GM18858 (cell line): ENCODE measurements around the gene CHAF1A.

Source experiments
- ATAC-seq: cut with Tn5 transposase; IDR thresholded peaks from one replicate; pipeline ENCODE4 v1.9.1; 2021; ENCODE audit not compliant: unreplicated experiment

The CHAF1A gene

DNA sequence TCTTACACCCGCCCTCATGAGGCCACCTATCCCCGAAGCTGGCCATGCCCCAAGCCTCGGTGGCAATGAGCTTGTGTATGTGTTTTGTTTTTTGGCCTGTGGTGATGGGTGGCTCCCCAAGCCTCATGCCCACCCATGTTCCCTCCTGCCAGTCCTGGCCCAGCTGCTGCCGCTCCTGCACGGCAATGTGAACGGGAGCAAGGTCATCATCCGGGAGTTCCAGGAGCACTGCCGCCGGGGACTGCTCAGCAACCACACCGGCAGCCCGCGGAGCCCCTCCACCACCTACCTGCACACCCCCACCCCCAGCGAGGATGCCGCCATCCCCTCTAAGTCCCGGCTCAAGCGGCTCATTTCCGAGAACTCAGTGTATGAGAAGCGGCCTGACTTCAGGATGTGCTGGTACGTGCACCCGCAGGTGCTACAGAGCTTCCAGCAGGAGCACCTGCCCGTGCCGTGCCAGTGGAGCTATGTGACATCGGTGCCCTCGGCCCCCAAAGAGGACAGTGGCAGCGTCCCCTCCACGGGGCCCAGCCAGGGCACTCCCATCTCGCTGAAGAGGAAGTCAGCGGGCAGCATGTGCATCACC, 30.6 kb downstream of the CHAF1A start:
- ATAC-seq = no peak

DNA sequence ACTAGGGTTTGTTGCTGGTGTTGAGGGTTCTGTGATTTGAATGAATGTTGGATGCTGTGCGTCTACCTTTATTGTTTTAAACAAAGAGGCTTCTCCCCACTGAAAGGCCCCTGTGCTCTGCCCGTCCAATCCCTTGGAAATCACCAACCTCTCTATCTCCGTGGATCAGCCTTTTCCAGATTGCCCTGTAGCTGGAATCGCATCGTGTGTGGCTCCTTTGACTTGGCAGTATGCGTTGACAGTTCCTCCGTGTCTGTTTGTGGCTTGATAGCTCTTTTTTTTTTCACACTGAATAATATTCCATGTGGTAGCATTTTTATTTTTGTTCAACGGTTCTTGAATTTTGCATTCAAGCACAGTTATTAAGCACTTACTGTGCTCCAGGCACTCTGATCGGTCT, 32.0 kb downstream of the CHAF1A start:
- no peak for ATAC-seq

GRCh38 chr19:4436231-4436630, 33.8 kb downstream of the CHAF1A start:
- no peak for ATAC-seq

GRCh38 chr19:4437103-4437502, 34.7 kb downstream of the CHAF1A start:
- no peak for ATAC-seq

GRCh38 chr19:4439243-4439642, 36.8 kb downstream of the CHAF1A start:
- ATAC-seq = no peak

- no peak for ATAC-seq
Measured at GRCh38 chr19:4441994-4442818, 39.8 kb downstream of the CHAF1A start.

- ATAC-seq = no peak
Measured at GRCh38 chr19:4442819-4443146, 40.3 kb downstream of the CHAF1A start.

DNA sequence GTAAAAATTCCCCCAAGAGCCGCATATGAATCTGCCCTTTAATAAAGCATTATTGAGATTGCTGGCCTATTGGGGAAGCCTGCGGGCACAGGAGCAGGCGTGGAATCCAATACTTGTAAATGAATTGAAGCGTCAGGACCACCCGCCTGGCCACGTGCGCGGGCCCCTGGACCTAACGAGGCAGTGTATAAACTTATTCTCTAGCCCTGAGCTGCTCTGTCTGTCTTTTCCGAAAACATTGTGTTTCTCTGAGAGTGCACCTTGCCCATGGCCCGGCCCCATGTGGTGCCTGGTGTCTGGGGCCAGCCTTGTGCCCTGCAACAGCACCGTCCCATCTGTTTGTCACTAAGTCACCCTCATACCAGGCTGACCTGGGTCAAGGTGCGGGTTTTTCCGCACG, 40.7 kb downstream of the CHAF1A start:
- no peak for ATAC-seq

DNA sequence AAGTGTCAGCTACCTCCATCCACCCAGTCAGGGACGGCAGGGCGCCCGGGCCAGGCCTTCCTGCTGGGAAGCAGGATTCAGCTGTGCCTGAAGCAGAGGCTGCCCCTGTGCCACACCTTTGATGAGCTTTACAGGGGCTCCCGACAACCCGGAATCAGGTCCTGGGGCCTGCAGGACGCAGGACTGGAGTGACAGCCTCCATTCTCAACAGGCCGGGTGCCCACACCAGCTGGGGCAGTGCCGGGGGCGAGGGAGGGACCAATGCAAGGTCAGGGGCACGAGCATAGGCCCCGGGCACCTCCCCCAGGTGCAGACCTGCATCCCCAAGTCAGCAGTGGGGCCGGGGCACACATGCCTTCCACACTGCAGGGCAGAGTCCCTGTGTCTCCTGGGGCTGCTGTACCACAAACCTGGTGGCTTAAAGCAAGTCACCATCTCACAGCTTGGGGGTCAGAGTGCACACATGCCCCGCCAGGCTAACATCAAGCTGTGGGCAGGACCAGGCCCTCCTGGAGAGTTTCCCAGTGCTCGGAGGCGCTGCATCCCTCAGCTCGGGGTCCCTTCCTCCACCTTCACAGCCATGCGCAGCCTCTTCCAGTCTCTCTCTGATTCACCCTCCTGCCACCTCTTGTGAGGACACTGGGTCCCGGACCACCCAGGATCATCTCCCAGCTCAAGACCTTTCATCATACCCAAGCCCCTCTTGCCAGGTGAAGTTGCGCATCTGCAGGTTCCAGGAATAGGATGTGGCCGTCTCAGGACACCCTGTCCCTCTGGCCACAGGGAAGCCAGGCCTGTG, 41.7 kb downstream of the CHAF1A start:
- no peak for ATAC-seq

- ATAC-seq = no peak
Measured at GRCh38 chr19:4444765-4445741, 42.6 kb downstream of the CHAF1A start.

DNA sequence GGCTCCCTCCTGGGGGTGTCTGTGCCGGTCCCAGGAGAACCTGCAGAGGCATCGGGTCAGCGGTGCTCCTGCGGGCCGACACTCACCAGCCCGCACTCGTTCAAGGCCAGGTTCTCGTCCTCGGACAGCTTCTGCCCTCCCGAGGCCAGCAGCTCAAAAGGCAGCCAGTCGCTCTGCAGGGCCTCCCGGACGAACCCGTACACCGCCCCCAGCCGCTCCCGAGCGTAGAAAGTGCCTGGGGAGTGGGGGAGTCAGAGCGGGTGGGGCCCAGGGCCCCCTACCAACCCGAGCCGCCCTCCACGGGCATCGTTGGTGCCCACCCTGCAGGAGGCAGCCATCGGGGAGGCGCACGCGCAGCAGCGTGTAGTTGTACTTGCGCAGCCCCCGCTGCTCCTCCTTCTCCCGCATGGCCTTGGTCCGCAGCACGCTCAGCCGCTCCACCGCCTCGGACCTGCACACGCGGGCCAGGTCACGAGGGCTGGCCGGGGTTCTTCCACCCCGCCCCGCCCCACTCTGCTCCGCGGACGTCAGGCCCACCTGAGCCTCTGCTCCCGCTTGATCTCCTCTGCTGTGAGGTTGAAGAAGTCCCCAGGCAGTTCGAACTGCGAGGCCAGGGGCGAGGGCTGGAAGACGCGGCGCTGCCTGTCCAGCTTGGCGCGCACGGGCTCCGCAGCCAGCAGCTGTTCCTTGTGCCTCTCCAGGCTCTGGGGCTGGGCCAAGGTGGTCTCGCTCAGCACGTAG, 43.7 kb downstream of the CHAF1A start:
- no peak for ATAC-seq

DNA sequence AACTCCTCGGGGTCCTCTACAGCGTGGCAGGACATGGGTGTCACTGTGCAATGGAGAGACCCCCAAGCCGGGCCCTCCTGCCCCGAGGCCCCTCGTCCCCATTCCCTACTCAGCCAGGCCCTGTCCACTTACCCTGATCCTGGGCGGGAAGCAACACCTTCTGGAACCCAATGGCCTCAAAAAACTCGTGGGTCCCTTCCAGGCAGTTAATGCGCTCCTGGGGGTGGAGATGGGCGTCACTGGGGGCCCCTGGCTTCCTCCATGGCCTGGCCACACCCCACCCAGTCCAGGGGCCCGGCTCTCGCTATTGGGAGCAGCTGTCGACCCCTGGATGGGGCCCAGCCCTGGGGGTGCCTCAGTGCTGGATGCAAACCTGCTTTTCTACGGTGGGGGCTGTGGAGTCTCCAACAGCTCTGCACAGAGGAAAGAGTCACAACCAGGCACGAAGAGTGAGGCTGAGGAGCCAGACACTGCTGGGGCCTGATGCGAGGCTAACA, 44.3 kb downstream of the CHAF1A start:
- no peak for ATAC-seq

DNA sequence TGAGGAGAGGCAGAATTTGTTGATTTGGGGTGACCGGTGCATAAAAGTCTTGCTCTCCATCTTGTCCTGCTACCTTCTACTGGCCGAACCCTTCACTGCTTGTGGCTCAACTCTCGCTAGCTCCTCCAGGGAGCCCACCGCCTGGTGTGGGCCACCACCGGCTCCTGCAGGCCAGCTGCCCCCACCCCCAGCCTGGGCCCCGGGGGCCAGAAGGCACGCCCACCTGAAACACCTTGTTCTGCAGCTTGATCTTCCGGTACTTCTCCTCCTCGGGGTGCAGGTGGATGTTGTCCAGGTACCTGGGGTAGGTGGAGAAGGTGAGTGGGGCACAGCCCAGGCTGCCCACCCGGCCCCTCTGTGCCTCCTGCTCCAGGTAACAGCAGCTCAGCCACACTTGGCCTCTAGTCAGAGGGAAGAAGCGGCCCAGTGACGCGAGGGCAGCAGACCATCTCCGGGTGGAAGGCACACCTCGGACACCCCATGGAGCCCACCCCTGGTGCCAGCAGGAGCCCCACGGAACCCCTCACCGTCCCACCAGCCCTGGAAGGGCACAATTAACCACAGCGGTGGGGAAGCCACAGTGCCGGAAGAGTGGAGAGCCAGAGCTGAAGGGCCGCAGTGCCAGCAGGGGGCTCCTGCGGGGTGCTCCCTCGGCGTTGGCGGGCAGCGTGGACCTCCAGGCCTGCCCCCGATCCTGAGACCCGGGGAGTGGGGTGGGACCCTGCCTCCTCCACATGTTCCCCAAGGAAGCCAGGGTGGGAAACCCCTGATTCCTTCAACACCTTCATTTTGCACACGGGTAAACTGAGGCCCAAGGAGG, 45.1 kb downstream of the CHAF1A start:
- ATAC-seq = no peak

DNA sequence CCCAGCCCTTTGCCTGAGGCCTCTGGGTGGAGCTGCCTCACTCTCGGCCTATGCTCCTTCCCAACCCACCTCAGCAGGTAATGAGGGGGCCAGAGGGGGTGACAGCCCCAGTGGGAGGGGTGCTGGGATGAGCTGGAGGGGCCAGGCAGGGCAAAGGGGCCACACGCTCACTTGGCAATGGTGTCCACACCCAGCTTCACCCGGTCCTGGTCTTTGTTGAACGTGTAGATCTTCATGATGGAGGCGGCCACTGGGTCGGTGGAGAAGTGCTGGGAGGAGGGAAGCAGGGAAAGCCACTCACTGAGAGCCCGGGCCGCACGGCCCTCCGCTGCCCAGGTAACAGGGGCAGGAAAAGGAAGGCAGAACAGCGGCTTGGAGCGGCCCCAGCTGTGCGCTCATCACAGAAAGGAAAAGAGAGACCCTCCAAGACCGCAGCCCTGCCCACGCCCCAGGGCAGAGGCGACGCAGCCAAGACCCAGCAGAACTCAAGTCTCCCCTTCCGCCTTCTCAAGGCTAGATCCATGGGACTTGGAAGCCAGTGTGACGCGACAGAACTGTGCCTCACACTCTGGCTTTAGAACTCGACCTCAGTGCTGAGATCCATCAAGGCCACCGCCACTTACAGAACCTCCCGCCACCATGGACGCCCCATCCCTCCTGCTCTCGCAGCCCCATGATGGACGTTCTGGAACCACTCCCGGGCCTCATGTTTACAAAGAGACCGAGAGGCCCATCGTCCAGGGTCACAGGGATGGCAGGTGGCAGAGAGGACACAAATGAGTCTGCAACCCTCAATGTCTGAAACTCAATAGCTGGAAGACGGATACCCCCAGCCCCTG, 45.9 kb downstream of the CHAF1A start:
- no peak for ATAC-seq

DNA sequence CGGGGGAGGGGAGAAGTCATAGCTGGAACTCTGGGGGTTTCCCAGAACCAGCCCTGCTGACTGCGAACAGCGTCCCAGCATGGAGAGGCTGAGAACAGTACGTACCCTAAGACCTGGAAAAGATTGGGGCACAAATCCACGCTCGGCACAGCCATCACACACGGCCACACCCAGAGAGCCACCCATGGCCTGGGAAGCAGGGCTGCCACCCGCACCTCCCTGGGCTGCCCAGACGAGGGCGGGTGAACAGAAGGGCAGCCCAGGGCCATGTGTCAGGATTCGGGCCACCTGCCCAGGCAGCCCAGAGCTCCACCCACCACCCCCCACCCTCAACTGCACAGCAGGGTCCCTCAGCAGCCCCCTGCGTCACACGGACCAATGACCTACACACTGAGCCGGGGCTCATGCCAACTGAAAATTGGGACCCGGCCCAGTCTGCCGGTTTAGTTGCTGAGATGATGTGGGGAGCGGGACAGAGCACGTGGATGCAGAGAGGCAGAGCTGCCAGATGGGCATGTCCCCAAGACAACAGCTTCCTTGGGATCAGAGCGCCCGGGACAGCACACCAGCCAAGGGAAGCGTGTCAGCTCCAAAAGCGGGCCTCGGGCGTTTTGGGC, 46.7 kb downstream of the CHAF1A start:
- no peak for ATAC-seq

DNA sequence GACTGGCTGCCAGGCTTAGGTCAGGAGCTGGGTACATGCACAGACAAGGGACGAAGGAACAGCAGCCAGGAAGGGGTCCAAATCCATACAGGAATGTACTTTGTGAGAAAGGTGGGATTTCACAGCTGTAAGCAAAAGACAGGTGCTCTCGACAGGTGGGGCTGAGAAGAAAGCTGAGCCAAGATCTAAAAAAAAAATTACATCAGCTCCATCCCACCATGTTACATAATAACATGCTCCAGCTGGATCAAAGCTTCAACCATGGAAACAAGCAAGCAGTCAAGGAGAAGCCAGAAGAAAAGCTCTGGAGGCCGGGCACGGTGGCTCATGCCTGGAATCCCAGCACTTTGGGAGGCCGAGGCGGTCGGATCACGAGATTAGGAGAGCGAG, 47.2 kb downstream of the CHAF1A start:
- no peak for ATAC-seq

- ATAC-seq = no peak
Measured at GRCh38 chr19:4452230-4452990, 50.0 kb downstream of the CHAF1A start.
